NAMALWA (cell line): ENCODE data around the gene IRX2.

Experiments
- DNase-seq: peaks from one replicate; pipeline ENCODE4 v3.0.0-alpha.2; 2015; ENCODE audit warnings: low spot score

IRX2 gene

GRCh38 chr5:2756211-2757152, 5.0 kb upstream of the IRX2 start:
- DNase-seq: no peak

- DNase-seq: no peak
Measured at GRCh38 chr5:2755681-2756171, 4.2 kb upstream of the IRX2 start.

- DNase-seq: no peak
Measured at GRCh38 chr5:2755076-2755680, 3.7 kb upstream of the IRX2 start.

GRCh38 chr5:2754581-2755075, 3.2 kb upstream of the IRX2 start:
- DNase-seq: no peak

- no peak for DNase-seq
Measured at GRCh38 chr5:2753452-2754420, 2.3 kb upstream of the IRX2 start.

- no peak for DNase-seq
Measured at GRCh38 chr5:2752821-2753439, 1.5 kb upstream of the IRX2 start.

- no peak for DNase-seq
Measured at GRCh38 chr5:2752059-2752820, 763 bp upstream of the IRX2 start.

GRCh38 chr5:2750758-2751464, 566 bp downstream of the IRX2 start:
- DNase-seq: no peak

GRCh38 chr5:2750026-2750757, 1.3 kb downstream of the IRX2 start:
- no peak for DNase-seq

GRCh38 chr5:2749514-2750025, 1.9 kb downstream of the IRX2 start:
- no peak for DNase-seq

- DNase-seq: no peak
Measured at GRCh38 chr5:2748861-2749513, 2.5 kb downstream of the IRX2 start.

- DNase-seq: no peak
Measured at GRCh38 chr5:2748179-2748860, 3.2 kb downstream of the IRX2 start.

GRCh38 chr5:2747363-2748162, 3.9 kb downstream of the IRX2 start:
- DNase-seq: no peak

- no peak for DNase-seq
Measured at GRCh38 chr5:2746561-2747032, 4.9 kb downstream of the IRX2 start.

GRCh38 chr5:2744485-2744884, 7.0 kb downstream of the IRX2 start:
- DNase-seq: no peak

- no peak for DNase-seq
Measured at GRCh38 chr5:2742921-2743679, 8.4 kb downstream of the IRX2 start.
